ENCODE data around the gene ISM1.

ISM1 gene

GRCh38 chr20:13220904-13221297 is at the start of gene ISM1:
Gene ISM1, plus strand, starts transcription at chr20:13221274. Its CDS starts 503 bp downstream, at chr20:13221777.
- peak; percentile 87 for DNase-seq

DNA sequence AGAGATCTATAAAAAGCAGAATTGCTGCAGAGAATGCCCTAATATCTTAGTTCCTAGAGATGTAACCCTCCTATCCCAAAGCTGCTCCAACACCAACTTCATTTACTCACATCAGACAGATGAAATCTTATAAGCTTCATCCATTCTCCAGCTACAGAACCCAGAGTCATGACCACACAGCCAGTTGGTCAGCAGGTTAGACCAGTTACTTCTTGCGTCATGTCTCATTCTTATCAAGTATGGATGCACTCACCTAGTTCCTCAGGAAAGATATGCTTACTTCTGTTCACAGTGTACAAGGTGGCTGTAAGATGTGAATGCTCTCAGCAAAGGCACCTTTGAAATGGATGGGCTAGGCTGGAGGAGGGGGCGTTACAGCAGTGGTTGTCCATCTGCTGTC is 47.9 kb upstream of the ISM1 start:
- DNase-seq, result no peak

GRCh38 chr20:13174402-13174801 is 46.7 kb upstream of the ISM1 start:
- DNase-seq, result no peak

- DNase-seq, result no peak
Observed at GRCh38 chr20:13180986-13181889, 39.8 kb upstream of the ISM1 start.

DNA sequence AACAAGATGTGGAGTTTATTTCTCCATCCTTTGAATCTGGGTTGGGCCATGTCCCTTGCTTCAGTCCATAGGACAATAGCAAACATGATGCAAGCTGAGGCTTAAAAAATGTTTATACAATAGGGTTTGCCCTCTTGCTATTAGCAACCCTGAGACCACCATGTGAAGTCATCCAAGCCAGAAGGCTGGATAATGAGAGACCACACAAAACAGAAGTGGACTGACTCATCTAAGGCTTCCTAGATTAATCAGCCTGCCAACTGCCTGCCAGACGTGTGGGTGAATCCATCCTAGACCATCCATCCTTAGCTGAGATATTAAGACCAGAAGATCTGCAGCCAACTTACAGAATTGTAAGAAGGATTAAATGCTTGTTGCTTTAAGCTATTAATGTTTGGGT is 38.1 kb upstream of the ISM1 start:
- no peak for DNase-seq

- DNase-seq, result no peak
Observed at GRCh38 chr20:13186043-13186774, 34.9 kb upstream of the ISM1 start.

- no peak for DNase-seq
Observed at GRCh38 chr20:13187899-13188298, 33.2 kb upstream of the ISM1 start.

DNA sequence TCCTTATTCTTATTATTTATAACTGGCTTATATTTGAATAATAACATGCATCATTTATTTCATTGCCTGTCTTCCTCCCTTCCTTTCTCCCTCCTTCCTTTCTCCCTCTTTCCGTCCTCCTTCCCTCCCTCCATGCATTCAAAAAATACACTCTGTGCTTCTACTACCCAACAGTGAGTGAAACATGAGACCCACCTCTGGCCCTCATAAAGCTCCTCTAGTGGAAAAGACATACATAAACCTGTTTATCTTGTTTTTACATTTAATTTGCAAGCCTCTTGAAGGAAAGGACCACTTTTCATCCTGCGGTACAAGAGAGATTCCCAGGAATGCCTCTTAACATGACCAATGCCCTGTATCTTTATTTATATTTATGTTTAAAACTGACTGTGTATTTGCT is 21.8 kb upstream of the ISM1 start:
- DNase-seq, result peak; percentile 70

DNA sequence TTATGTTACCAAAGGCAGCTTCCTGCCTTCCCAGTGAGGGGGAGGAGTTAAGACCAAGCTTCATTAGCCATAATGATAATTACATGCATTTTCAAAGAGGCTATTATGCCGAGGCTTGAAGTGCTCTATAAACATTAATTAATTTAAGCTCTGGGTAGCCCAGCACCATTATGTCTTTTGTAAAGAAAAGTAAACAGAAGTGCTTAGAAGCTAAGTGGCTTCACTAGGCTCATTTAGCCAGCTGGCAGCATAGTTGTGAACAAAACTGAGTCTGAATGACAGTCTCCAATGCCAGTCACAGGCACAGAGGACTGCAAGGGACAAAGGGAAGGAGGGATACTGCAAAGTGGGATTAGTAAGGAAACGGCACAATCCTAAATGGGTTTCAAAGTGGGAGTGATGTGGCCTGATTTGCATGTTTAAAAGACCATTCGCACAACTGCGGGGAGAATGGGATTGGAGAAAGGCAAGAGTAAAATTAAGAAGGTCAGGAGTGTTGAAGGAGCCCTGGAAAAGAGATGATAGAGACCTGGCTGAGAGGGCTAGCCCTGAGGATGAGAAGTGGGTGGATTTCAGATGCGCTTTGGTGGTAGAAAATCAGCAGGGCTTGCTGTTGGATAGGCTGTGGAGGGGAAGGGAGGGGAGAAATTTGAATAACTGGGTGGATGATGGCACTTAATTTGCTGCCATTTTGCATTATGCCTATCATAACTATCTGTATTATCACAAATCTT is 20.1 kb upstream of the ISM1 start:
- peak; percentile 100 for DNase-seq

DNA sequence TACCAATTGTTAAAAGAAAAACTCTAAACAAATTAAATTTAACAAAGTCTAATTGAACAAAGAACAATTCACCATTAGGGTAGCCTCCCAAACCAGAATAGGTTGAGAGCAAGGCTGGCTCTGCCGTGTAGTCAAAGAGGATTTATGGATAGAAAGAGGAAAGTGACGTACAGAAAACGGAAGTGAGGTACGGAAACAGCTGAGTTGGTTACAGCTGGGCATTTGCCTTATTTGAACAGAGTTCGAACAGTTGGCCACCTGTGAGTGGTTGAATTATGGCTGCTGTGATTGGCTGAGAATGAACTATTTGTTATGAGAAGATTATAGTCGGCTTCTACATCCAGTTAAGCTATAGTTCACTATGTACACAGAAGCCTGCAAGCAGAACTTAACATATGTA is 18.5 kb upstream of the ISM1 start:
- DNase-seq, result peak; percentile 96

DNA sequence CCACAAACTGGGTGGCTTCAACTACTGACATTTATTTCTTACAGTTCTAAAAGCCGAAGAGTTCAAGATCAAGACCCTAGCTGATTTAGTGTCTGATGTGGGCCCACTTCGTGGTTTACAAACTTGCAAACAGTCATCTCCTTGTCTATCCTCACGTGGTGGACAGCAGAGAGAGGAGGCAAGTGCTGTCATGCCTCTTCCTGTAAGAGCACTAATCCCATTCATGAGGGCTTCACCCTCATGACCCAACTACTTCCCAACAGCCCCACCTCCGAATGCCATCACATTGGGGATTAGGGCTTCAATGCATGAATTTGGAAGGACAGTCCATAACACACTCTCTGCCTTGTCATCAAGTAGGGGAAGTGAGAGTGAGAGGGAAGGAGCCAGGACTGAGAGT is 15.6 kb upstream of the ISM1 start:
- no peak for DNase-seq

DNA sequence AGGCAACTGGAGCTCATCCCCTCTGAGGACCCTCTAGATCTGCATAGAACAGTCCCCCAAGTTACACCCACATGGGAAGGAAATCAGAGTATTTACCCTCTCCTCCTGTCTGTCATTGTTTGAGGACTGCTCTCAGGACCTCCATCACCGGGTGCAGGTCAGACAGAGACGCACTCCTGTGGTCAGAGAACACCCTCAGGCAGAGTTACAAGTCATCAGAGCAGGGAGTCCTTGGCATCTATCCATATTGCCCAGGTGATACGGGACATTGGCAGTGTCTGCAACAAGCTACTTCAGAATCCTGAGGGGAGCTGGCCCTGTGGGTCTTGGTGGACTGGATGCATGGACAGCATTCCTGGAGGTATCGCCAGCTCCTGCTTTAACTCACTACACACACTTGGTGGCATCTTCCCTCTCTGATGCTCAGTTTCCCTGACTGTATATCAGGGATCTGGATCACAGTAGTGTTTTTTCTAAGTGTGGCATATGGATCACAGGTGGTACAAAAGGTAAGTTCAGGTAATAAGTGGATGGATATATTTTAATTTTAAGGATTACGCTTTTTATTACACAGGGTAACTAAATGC is 15.1 kb upstream of the ISM1 start:
- peak; percentile 95 for DNase-seq

DNA sequence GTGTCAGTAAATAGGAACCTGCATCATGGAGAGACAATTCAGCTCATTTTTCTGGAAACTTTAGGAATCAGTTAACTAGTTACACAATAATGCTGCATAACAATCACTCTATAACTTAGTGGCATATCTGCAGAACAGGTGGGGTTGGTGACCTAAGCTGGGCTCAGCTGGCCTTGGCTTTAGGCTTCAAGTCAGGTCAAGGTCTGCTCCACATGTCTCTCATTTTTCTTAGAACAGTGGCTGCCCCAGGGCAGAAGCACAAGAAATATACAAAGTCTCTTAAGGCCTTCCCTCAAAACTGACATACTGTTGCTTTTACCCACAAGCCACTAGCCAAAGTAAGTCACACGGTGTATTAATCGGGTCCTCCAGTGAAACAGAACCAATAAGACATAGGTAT is 14.1 kb upstream of the ISM1 start:
- DNase-seq, result no peak

DNA sequence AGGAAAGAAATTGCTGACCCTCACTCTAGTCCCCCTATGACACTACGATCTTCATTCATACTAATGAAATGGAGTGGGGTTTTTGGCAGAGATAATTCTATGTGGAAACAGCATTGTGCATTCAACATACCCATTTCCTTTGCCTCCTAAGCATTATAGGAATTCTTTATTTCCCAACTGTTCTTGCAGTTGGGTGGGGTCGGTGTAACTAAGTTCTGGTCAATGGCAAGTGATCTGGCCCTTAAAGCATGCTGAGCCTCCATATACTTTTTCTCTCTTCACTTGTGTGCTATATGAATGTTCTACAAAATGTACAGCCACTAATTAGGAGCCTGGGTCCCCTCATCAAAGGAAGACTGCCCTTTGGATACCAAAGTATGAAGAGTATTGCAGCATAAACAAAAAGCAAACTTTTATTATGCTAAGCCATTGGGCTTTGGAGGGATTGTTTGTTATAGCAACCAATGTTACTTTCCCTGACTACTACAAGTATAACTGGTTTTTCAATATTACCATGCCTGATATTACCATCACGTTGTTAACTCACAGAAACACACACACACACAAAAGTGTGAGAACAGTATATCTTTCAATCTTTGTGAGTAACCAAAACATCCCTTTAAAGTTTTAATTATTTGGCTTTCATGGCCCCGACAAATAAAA is 9.0 kb upstream of the ISM1 start:
- DNase-seq, result no peak

GRCh38 chr20:13212750-13213149 is 8.3 kb upstream of the ISM1 start:
- no peak for DNase-seq

DNA sequence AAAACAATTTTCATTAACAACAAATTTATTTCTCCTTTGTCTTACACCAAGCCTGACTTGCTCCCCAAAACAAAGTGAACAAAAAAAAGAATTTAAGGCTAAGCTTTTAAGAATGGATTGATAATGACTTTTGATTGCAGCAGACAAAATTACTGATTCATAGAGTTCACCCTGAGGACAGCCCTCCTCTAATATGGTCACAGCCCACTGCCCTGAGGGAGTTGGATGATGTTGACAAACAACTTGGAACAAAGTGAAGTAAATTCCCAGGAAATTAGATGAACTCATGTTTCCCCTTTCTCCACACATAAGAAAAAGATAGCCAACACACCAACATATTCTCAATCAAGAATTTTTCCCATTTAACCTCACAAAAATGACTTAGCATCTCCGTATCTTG is 7.7 kb upstream of the ISM1 start:
- DNase-seq, result peak; percentile 28

DNA sequence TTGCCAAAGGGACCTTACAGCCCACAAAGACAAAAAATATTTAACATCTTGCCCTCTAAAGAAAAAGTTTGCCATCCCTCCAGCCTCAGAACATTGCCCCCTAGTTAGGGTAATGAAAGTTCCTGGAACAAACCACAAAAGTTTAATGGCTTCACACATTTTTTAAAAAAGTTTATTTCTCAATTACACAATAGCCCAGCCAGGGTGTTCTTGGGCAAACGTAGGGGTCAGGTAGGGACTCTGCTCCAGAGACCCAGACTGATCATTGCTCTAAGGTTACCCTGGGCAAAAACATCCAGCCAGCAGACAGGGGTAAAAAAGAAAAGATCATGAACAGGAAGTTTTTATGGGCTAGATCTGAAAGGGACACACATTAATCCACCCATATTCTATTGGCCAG is 4.5 kb upstream of the ISM1 start:
- no peak for DNase-seq

GRCh38 chr20:13219327-13220193 is 1.5 kb upstream of the ISM1 start:
- DNase-seq, result no peak

DNA sequence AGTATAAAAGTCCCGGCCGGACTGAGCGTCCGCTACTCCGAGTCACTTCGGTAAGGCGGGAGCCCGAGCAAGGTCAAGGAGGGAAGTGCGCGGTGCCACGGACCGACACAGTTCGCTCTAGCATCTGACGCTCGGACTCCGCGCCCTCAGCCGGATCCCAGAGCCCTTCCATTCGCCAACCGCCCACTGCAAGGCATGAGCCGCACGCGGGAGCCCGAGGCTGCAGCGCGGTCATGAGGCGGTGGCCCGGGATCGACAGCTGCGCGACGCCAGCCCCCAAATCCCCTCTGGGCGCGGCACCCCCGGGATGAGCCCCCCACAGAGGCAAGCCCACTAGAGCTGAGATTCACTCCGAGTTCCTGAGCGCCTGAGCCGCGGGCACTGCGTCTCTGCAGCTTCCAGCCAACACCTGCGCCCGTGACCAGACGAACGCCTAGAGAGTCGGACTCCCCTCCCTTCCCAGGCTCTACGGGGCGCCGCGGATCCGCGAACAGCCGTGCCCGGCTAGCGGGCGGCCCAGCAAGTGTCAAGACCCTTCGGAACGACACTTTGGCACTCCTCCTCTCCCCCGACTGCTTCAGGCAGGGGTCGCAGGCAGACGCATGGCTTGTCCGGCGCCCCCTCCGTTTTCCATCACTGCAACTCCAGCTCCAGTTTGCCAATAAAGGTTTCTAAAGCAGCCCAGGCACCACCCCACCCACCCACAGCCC is 725 bp upstream of the ISM1 start:
- DNase-seq, result peak; percentile 90

- no peak for DNase-seq
Observed at GRCh38 chr20:13221313-13221672, 219 bp downstream of the ISM1 start.
